HepG2 (cell line): Measurements from ENCODE around the gene TMEM141. TPM values are rescaled to one million over a fixed set of nuclear protein-coding genes. Genes with fewer than 3 reads are reported as not detected.

ENCODE experiments used
- GABPA ChIP-seq, 2 experiments: IDR thresholded peaks; 2 replicates each; pipeline ENCODE4 v1.6.1; 2011 to 2016; ENCODE audit warnings: low read depth in 2 of 2, low read length in 1 of 2, missing biosample characterization in 1 of 2, missing genetic modification characterization in 1 of 2
- GLI4 ChIP-seq: sonication (generic); formaldehyde crosslinking; IDR thresholded peaks from 2 replicates; pipeline ENCODE4 v1.5.1; 2020; ENCODE audit warnings: missing genetic modification reagents, mild to moderate bottlenecking, moderate library complexity, borderline replicate concordance
- GZF1 ChIP-seq: sonication (generic); formaldehyde crosslinking; IDR thresholded peaks from 2 replicates; pipeline ENCODE4 v1.5.1; 2020; ENCODE audit warnings: mild to moderate bottlenecking, missing genetic modification reagents
- HDAC1 ChIP-seq: sonication (generic); formaldehyde crosslinking; IDR thresholded peaks from 2 replicates; pipeline ENCODE4 v1.5.1; 2020; ENCODE audit warnings: mild to moderate bottlenecking, missing genetic modification reagents
- ISX ChIP-seq: sonication (generic); formaldehyde crosslinking; conservative IDR thresholded peaks from 2 replicates; pipeline ENCODE4 v1.5.0; 2020; ENCODE audit warnings: missing genetic modification reagents
- KLF9 ChIP-seq: IDR thresholded peaks from 2 replicates; pipeline ENCODE4 v1.6.1; 2016; ENCODE audit warnings: low read depth
- RBFOX2 ChIP-seq: fragments of 200-400 bp; formaldehyde crosslinking; IDR thresholded peaks from 2 replicates; pipeline ENCODE4 v1.6.1; 2017; ENCODE audit warnings: low read depth, mild to moderate bottlenecking, low read length
- SALL1 ChIP-seq: sonication (generic); formaldehyde crosslinking; IDR thresholded peaks from 2 replicates; pipeline ENCODE4 v1.8.0; 2022; ENCODE audit warnings: mild to moderate bottlenecking, missing genetic modification reagents
- SNAPC2 ChIP-seq: sonication (generic); formaldehyde crosslinking; IDR thresholded peaks from 2 replicates; pipeline ENCODE4 v1.8.1; 2022; ENCODE audit warnings: mild to moderate bottlenecking, missing genetic modification reagents
- U2AF1 ChIP-seq: fragments of 200-400 bp; formaldehyde crosslinking; optimal IDR thresholded peaks from 2 replicates; pipeline ENCODE3; 2017; ENCODE audit warnings: mild to moderate bottlenecking, low read depth, low read length
- ZEB1 ChIP-seq: IDR thresholded peaks from 2 replicates; pipeline ENCODE4 v1.6.1; 2012; ENCODE audit warnings: mild to moderate bottlenecking, low read depth, inconsistent platforms; ENCODE audit not compliant: insufficient replicate concordance
- ZNF256 ChIP-seq: sonication (generic); formaldehyde crosslinking; conservative IDR thresholded peaks from 2 replicates; pipeline ENCODE4 v1.4.0; 2020; ENCODE audit warnings: missing genetic modification reagents
- ZNF335 ChIP-seq: sonication (generic); formaldehyde crosslinking; IDR thresholded peaks from 2 replicates; pipeline ENCODE4 v1.4.0; 2020; ENCODE audit warnings: missing genetic modification reagents
- ZNF33A ChIP-seq: sonication (generic); formaldehyde crosslinking; IDR thresholded peaks from 2 replicates; pipeline ENCODE4 v1.5.1; 2020; ENCODE audit warnings: missing genetic modification reagents, mild to moderate bottlenecking, moderate library complexity, borderline replicate concordance
- ZNF34 ChIP-seq: sonication (generic); formaldehyde crosslinking; IDR thresholded peaks from 2 replicates; pipeline ENCODE4 v1.4.0; 2020; ENCODE audit warnings: mild to moderate bottlenecking, missing genetic modification reagents, borderline replicate concordance
- ZNF431 ChIP-seq: sonication (generic); formaldehyde crosslinking; IDR thresholded peaks from 2 replicates; pipeline ENCODE4 v1.9.0; 2022; ENCODE audit warnings: missing genetic modification reagents, low read depth, mild to moderate bottlenecking, borderline replicate concordance
- ZNF468 ChIP-seq: sonication (generic); formaldehyde crosslinking; IDR thresholded peaks from 2 replicates; pipeline ENCODE4 v1.8.0; 2022; ENCODE audit warnings: mild to moderate bottlenecking, moderate library complexity, missing genetic modification reagents
- ZNF720 ChIP-seq: sonication (generic); formaldehyde crosslinking; IDR thresholded peaks from 2 replicates; pipeline ENCODE4 v1.4.0; 2020; ENCODE audit warnings: missing genetic modification reagents
- ZSCAN12 ChIP-seq: sonication (generic); formaldehyde crosslinking; IDR thresholded peaks from 2 replicates; pipeline ENCODE4 v1.9.0; 2021; ENCODE audit warnings: mild to moderate bottlenecking, missing genetic modification reagents
- ZSCAN25 ChIP-seq: sonication (generic); formaldehyde crosslinking; IDR thresholded peaks from 2 replicates; pipeline ENCODE4 v1.8.0; 2022; ENCODE audit warnings: mild to moderate bottlenecking, missing genetic modification reagents
- polyA plus RNA-seq, 8 experiments: library from polyadenylated mRNA; depleted of rRNA in 3 of 8; stranded (reverse) in 7 of 8; unstranded in 1 of 8; fragments of >200 nt; fragmentation: Illumina TruSeq in 4 of 8; extraction: Trizol in 4 of 8; gene quantifications; 2 replicates each; pipeline versions ENCODE4 v1.2.1 to v1.2.3, GENCODE V29; 2011 to 2016; ENCODE audit warnings: low read depth in 4 of 8, missing spikeins in 1 of 8, mixed read lengths in 1 of 8; ENCODE audit not compliant: insufficient read depth in 1 of 8
- total RNA-seq, 5 experiments: library from RNA; depleted of rRNA; stranded (reverse); fragments of >200 nt; fragmentation: Illumina TruSeq; extraction: Trizol; gene quantifications; 2 replicates each; pipeline ENCODE4 v1.2.3, GENCODE V29; 2016; ENCODE audit warnings: low read depth in 1 of 5
- TF ChIP-seq, protein P1 (sequence below): sonication (generic); formaldehyde crosslinking; IDR thresholded peaks from 2 replicates; pipeline ENCODE4 v1.8.1; 2023; ENCODE audit warnings: mild to moderate bottlenecking, inconsistent platforms, moderate library complexity, missing genetic modification reagents, borderline replicate concordance
- TF ChIP-seq, protein P2 (sequence below): sonication (generic); formaldehyde crosslinking; IDR thresholded peaks from 2 replicates; pipeline ENCODE4 v1.4.0; 2020; ENCODE audit warnings: missing genetic modification reagents, borderline replicate concordance
- TF ChIP-seq, protein P3 (sequence below): sonication (generic); formaldehyde crosslinking; IDR thresholded peaks from 2 replicates; pipeline ENCODE4 v1.8.0; 2022; ENCODE audit warnings: missing genetic modification reagents, mild to moderate bottlenecking, borderline replicate concordance
- TF ChIP-seq, protein P4 (sequence below): IDR thresholded peaks from 2 replicates; pipeline ENCODE4 v1.6.1; 2012; ENCODE audit warnings: low read depth, low read length, improper control_type of control experiment

TMEM141 gene
- total and polyA plus RNA-seq, 2 of the 13 experiments (the other 11 are each of a cell fraction or from before 2014, with no cell fraction given): 81.0 to 202 TPM

DNA sequence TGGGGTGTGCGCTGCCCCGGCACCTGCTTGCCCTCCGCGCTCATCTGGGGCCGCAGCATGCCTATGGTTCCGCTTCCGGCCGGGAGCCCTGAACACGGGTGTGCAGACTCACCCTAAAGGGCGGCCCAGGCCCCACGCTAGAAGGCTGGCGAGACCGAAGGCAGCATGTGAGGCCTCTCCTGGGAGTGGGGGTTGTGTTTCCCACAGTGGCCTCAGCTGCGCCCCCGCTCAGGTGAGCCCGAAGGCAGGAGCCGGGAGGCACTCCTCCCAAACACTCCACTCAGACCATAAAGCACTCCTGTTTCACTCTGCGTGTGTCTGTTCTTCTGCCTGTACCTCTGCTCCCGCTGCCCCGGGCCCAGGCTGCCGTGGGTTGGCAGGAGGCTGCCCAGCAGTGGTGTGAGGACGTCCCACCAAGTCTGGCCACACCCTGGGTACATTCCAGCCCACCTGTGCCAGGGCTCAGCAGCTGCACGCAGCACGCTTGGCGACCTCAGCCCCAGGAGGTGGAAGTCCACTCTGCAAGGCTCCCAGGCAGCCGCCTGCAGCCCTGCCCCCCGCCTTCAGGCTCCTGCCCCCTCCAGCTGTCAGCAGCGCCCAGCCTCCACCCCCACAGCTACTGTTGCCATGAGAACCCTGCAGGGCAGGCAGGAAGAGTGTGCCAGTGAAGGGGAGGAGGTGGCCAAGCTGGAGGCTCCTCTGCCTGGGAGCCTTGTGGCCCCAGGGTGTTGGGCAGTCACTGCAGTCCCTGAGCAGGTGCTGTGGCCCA lies 49.9 kb downstream of the TMEM141 start (continued):
- no peak for TF ChIP-seq GLI4 (CRISPR knock-in tag)
- no peak for TF ChIP-seq ZSCAN12 (CRISPR knock-in tag)
- TF ChIP-seq ZNF335 (CRISPR knock-in tag): no peak
- TF ChIP-seq, protein P1, sequence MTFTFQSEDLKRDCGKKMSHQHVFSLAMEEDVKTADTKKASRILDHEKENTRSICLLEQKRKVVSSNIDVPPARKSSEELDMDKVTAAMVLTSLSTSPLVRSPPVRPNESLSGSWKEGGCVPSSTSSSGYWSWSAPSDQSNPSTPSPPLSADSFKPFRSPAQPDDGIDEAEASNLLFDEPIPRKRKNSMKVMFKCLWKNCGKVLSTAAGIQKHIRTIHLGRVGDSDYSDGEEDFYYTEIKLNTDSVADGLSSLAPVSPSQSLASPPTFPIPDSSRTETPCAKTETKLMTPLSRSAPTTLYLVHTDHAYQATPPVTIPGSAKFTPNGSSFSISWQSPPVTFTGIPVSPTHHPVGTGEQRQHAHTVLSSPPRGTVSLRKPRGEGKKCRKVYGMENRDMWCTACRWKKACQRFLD (CRISPR knock-in tag): 0 out of 2 replicates have a peak, but pooled peaks have one; percentile 63
- TF ChIP-seq, protein P2, sequence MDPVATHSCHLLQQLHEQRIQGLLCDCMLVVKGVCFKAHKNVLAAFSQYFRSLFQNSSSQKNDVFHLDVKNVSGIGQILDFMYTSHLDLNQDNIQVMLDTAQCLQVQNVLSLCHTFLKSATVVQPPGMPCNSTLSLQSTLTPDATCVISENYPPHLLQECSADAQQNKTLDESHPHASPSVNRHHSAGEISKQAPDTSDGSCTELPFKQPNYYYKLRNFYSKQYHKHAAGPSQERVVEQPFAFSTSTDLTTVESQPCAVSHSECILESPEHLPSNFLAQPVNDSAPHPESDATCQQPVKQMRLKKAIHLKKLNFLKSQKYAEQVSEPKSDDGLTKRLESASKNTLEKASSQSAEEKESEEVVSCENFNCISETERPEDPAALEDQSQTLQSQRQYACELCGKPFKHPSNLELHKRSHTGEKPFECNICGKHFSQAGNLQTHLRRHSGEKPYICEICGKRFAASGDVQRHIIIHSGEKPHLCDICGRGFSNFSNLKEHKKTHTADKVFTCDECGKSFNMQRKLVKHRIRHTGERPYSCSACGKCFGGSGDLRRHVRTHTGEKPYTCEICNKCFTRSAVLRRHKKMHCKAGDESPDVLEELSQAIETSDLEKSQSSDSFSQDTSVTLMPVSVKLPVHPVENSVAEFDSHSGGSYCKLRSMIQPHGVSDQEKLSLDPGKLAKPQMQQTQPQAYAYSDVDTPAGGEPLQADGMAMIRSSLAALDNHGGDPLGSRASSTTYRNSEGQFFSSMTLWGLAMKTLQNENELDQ (CRISPR knock-in tag): no peak
- no peak for TF ChIP-seq ZNF468
- TF ChIP-seq, protein P3, sequence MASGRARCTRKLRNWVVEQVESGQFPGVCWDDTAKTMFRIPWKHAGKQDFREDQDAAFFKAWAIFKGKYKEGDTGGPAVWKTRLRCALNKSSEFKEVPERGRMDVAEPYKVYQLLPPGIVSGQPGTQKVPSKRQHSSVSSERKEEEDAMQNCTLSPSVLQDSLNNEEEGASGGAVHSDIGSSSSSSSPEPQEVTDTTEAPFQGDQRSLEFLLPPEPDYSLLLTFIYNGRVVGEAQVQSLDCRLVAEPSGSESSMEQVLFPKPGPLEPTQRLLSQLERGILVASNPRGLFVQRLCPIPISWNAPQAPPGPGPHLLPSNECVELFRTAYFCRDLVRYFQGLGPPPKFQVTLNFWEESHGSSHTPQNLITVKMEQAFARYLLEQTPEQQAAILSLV (CRISPR knock-in tag): peak; percentile 40; the same call in 1 of the 2 replicates
- TF ChIP-seq ZEB1: no peak
- TF ChIP-seq KLF9 (CRISPR knock-in tag): no peak
- no peak for TF ChIP-seq U2AF1
- no peak for TF ChIP-seq ZNF256 (CRISPR knock-in tag)
- TF ChIP-seq GABPA (IDR thresholded peaks at IDR 0.05; ENCODE audit: low read depth, low read length): no peak
- TF ChIP-seq GABPA (CRISPR knock-in tag; IDR thresholded peaks at IDR 0.05; ENCODE audit: low read depth): no peak
- TF ChIP-seq ISX: no peak
- TF ChIP-seq SALL1 (CRISPR knock-in tag): no peak; the same call in 1 of the 2 replicates
- no peak for TF ChIP-seq SNAPC2 (CRISPR knock-in tag)
- TF ChIP-seq RBFOX2: peak; percentile 71
- no peak for TF ChIP-seq GZF1 (CRISPR knock-in tag)
- TF ChIP-seq ZNF431 (CRISPR knock-in tag): no peak
- 0 out of 2 replicates have a peak, but pooled peaks have one; percentile 56 for TF ChIP-seq ZSCAN25 (CRISPR knock-in tag)
- no peak for TF ChIP-seq ZNF33A
- TF ChIP-seq ZNF34 (CRISPR knock-in tag): peak; percentile 87; the same call in 1 of the 2 replicates
- TF ChIP-seq, protein P4, sequence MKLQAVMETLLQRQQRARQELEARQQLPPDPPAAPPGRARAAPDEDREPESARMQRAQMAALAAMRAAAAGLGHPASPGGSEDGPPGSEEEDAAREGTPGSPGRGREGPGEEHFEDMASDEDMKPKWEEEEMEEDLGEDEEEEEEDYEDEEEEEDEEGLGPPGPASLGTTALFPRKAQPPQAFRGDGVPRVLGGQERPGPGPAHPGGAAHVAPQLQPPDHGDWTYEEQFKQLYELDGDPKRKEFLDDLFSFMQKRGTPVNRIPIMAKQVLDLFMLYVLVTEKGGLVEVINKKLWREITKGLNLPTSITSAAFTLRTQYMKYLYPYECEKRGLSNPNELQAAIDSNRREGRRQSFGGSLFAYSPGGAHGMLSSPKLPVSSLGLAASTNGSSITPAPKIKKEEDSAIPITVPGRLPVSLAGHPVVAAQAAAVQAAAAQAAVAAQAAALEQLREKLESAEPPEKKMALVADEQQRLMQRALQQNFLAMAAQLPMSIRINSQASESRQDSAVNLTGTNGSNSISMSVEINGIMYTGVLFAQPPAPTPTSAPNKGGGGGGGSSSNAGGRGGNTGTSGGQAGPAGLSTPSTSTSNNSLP: no peak
- TF ChIP-seq HDAC1 (CRISPR knock-in tag): peak; percentile 42; the same call in 1 of the 2 replicates
- no peak for TF ChIP-seq ZNF720 (CRISPR knock-in tag)
